Stimulated activated CD8-positive, alpha-beta memory T cell treated with anti-CD3 and anti-CD28 coated beads, Interleukin-12 subunit alpha, Interleukin-12 subunit beta, amount 100 ng/mL, for 24 hours (primary cell): ENCODE measurements around the gene KLHL2.

Experiments
- DNase-seq: peaks from one replicate; pipeline ENCODE4 v3.0.0-alpha.2; 2020; ENCODE audit errors: extremely low read depth

The KLHL2 gene

DNA sequence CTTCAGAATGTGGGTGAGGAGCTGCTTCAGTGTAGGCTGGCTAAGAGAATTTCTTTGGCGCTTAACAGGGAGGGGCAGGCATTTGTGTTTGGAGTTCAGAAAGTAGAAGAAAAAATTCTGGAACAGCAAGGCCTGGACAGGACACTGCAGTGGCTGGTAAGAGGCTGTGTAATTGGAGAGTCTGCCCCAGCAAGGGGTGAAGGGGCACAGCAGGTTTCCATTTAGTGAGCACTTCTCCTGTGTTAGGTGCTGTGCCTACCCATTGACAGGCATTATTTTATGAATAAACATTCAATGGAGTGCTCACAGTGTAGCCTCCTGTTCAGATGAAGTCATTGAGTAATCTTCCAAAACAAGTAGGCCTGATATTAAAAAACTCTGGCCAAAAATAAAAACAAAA, 160.8 kb downstream of the KLHL2 start:
- no peak for DNase-seq

DNA sequence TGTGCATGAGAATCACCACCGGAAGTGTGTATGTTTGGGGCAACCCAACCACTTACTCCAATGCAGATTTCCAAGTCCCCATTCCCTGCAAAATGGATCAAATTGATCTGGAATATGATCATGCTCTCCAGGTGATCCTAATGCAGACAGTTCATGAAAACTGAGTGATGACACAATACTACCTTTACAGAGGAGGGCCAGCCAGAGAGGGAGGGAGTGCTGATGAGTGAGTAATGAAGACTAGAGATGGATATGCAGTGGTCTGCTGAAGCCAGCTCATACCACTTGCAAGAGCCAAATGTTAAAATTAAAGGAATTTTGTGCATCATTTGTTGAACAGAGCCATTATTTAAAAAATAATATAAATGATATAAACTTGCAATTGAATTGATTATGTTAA, 161.2 kb downstream of the KLHL2 start:
- DNase-seq = no peak

GRCh38 chr4:165369522-165369921, 162.2 kb downstream of the KLHL2 start:
- DNase-seq = no peak

- DNase-seq = no peak
Measured at GRCh38 chr4:165370530-165370929, 163.2 kb downstream of the KLHL2 start.
